ENCODE measurements around the gene WDR27.

Gene WDR27

GRCh38 chr6:169590376-169590939 is 111.4 kb downstream of the WDR27 start:
- no peak for DNase-seq

GRCh38 chr6:169589699-169590257 is 112.1 kb downstream of the WDR27 start:
- no peak for DNase-seq

GRCh38 chr6:169589293-169589692 is 112.5 kb downstream of the WDR27 start:
- no peak for DNase-seq

- no peak for DNase-seq
These were observed 113.9 kb downstream of the WDR27 start for GRCh38 chr6:169587975-169588374.

- DNase-seq = no peak
These were observed 117.8 kb downstream of the WDR27 start for GRCh38 chr6:169583886-169584541.

- no peak for DNase-seq
These were observed 122.3 kb downstream of the WDR27 start for GRCh38 chr6:169579407-169580111.

- no peak for DNase-seq
These were observed 123.9 kb downstream of the WDR27 start for GRCh38 chr6:169577974-169578373.

GRCh38 chr6:169577236-169577635 is 124.6 kb downstream of the WDR27 start:
- DNase-seq = no peak

- no peak for DNase-seq
These were observed 126.0 kb downstream of the WDR27 start for GRCh38 chr6:169575821-169576220.

GRCh38 chr6:169575365-169575764 is 126.5 kb downstream of the WDR27 start:
- DNase-seq = no peak

GRCh38 chr6:169574420-169574819 is 127.4 kb downstream of the WDR27 start:
- no peak for DNase-seq

GRCh38 chr6:169573883-169574282 is 127.9 kb downstream of the WDR27 start:
- DNase-seq = no peak

GRCh38 chr6:169571123-169571962 is 130.5 kb downstream of the WDR27 start:
- DNase-seq = no peak

- DNase-seq = no peak
These were observed 133.3 kb downstream of the WDR27 start for GRCh38 chr6:169568314-169569087.

- DNase-seq = no peak
These were observed 134.0 kb downstream of the WDR27 start for GRCh38 chr6:169567819-169568218.

- no peak for DNase-seq
These were observed 134.7 kb downstream of the WDR27 start for GRCh38 chr6:169566961-169567750.

- no peak for DNase-seq
These were observed 135.5 kb downstream of the WDR27 start for GRCh38 chr6:169566319-169566718.

GRCh38 chr6:169564453-169565240 is 137.2 kb downstream of the WDR27 start:
- DNase-seq = no peak

GRCh38 chr6:169561665-169562064 is 140.2 kb downstream of the WDR27 start:
- no peak for DNase-seq

GRCh38 chr6:169559592-169559991 is 142.2 kb downstream of the WDR27 start:
- no peak for DNase-seq
